Mesendoderm (in vitro differentiated cells): ENCODE results near the gene C5orf22. TPM values are rescaled to one million over a fixed set of nuclear protein-coding genes. Genes with fewer than 3 reads are reported as not detected.

Experiments
- small RNA-seq: library from polyadenylated mRNA; stranded (forward); fragments of <200 nt; extraction: miRNeasy Mini kit (QIAGEN cat#:217004); gene quantifications from one replicate; pipeline ENCODE3, GENCODE V24; 2013; ENCODE audit not compliant: insufficient read depth

The C5orf22 gene

Small RNA genes within 50 kb of the gene (small RNA-seq; reads per million reads assigned to genes)
- gene RF00019 (not detected), gene RNU6-363P (not detected)
